HepG2 (cell line): ENCODE data around the gene PEX7. TPM values are rescaled to one million over a fixed set of nuclear protein-coding genes. Genes with fewer than 3 reads are reported as not detected.

Source experiments
- FOSL2 ChIP-seq: sonication (generic); formaldehyde crosslinking; IDR thresholded peaks from 2 replicates; pipeline ENCODE4 v1.4.0; 2020; ENCODE audit warnings: missing genetic modification reagents
- GRHL1 ChIP-seq: sonication (generic); formaldehyde crosslinking; conservative IDR thresholded peaks from 2 replicates; pipeline ENCODE4 v1.8.0; 2022; ENCODE audit warnings: missing genetic modification reagents
- HDAC2 ChIP-seq: sonication (generic); formaldehyde crosslinking; IDR thresholded peaks from 2 replicates; pipeline ENCODE4 v1.4.0; 2020; ENCODE audit warnings: missing genetic modification reagents
- HMG20B ChIP-seq: conservative IDR thresholded peaks from 2 replicates; pipeline ENCODE4 v1.6.1; 2016; ENCODE audit warnings: missing genetic modification reagents, missing compliant biosample characterization
- HOXD1 ChIP-seq: sonication (generic); formaldehyde crosslinking; IDR thresholded peaks from 2 replicates; pipeline ENCODE4 v1.5.0; 2020; ENCODE audit warnings: missing genetic modification reagents
- KIAA2018 ChIP-seq: sonication (generic); formaldehyde crosslinking; IDR thresholded peaks from 2 replicates; pipeline ENCODE4 v1.5.0; 2020; ENCODE audit warnings: mild to moderate bottlenecking, missing genetic modification reagents, borderline replicate concordance
- NCOR1 ChIP-seq: fragments of 200-600 bp; sonication (generic); IDR thresholded peaks from 2 replicates; pipeline ENCODE4 v1.7.0; 2017; ENCODE audit warnings: antibody characterized with exemption, low read length, borderline replicate concordance
- PITX1 ChIP-seq: sonication (generic); formaldehyde crosslinking; IDR thresholded peaks from 2 replicates; pipeline ENCODE4 v1.5.1; 2020; ENCODE audit warnings: mild to moderate bottlenecking, missing genetic modification reagents
- SKIL ChIP-seq: sonication (generic); formaldehyde crosslinking; IDR thresholded peaks from 2 replicates; pipeline ENCODE4 v1.8.0; 2022; ENCODE audit warnings: missing genetic modification reagents, mild to moderate bottlenecking, moderate library complexity, borderline replicate concordance
- ZFX ChIP-seq: sonication (generic); formaldehyde crosslinking; IDR thresholded peaks from 2 replicates; pipeline ENCODE4 v1.4.0; 2020; ENCODE audit warnings: mild to moderate bottlenecking, low read depth, missing genetic modification reagents, moderate library complexity
- ZNF569 ChIP-seq: sonication (generic); formaldehyde crosslinking; IDR thresholded peaks from 2 replicates; pipeline ENCODE4 v1.5.0; 2020; ENCODE audit warnings: mild to moderate bottlenecking, missing genetic modification reagents, moderate library complexity, borderline replicate concordance
- ZNF609 ChIP-seq: sonication (generic); formaldehyde crosslinking; IDR thresholded peaks from 2 replicates; pipeline ENCODE4 v1.4.0; 2020; ENCODE audit warnings: mild to moderate bottlenecking, missing genetic modification reagents, borderline replicate concordance
- polyA plus RNA-seq, 8 experiments: library from polyadenylated mRNA; depleted of rRNA in 3 of 8; stranded (reverse) in 7 of 8; unstranded in 1 of 8; fragments of >200 nt; fragmentation: Illumina TruSeq in 4 of 8; extraction: Trizol in 4 of 8; gene quantifications; 2 replicates each; pipeline versions ENCODE4 v1.2.1 to v1.2.3, GENCODE V29; 2011 to 2016; ENCODE audit warnings: low read depth in 4 of 8, missing spikeins in 1 of 8, mixed read lengths in 1 of 8; ENCODE audit not compliant: insufficient read depth in 1 of 8
- total RNA-seq, 5 experiments: library from RNA; depleted of rRNA; stranded (reverse); fragments of >200 nt; fragmentation: Illumina TruSeq; extraction: Trizol; gene quantifications; 2 replicates each; pipeline ENCODE4 v1.2.3, GENCODE V29; 2016; ENCODE audit warnings: low read depth in 1 of 5

PEX7 gene
- total and polyA plus RNA-seq, 2 of the 13 experiments (the other 11 are each of a cell fraction or from before 2014, with no cell fraction given): 0.04 to 0.53 TPM

GRCh38 chr6:136887953-136888352, 65.6 kb downstream of the PEX7 start (continued):
- TF ChIP-seq ZNF609 (CRISPR knock-in tag) (peak; percentile 98), SKIL (CRISPR knock-in tag) (0 out of 2 replicates have a peak, but pooled peaks have one; percentile 34), ZFX (no peak), HMG20B (CRISPR knock-in tag) (peak; percentile 95), FOSL2 (CRISPR knock-in tag) (peak; percentile 34; the same call in 1 of the 2 replicates), PITX1 (CRISPR knock-in tag) (peak; percentile 99), HDAC2 (CRISPR knock-in tag) (peak; percentile 78), HOXD1 (CRISPR knock-in tag) (0 out of 2 replicates have a peak, but pooled peaks have one; percentile 52), ZNF569 (CRISPR knock-in tag) (no peak), KIAA2018 (CRISPR knock-in tag) (no peak), GRHL1 (CRISPR knock-in tag) (no peak), NCOR1 (peak; percentile 44; the same call in 1 of the 2 replicates)
